HCT116 (cell line): ENCODE measurements around the gene PCBP3. TPM values are rescaled to one million over a fixed set of nuclear protein-coding genes. Genes with fewer than 3 reads are reported as not detected.

ENCODE experiments used
- ATAC-seq: fragments of 200-7000 bp; cut with Tn5 transposase; 2 replicates; pipeline ENCODE4 v1.9.1; 2020; ENCODE audit warnings: mild to moderate bottlenecking, moderate library complexity
- BruUV-seq: library from RNA; stranded (reverse); fragments of 400-500 nt; replicated peaks from 2 replicates; lab custom pipeline; 2021; lab: Mats Ljungman, UMichigan
- CTCF ChIA-PET: fragments of 300-600 bp; sonication (Branson Sonifier 250); formaldehyde crosslinking; loops from one replicate; lab custom pipeline; 2021; ENCODE audit warnings: antibody characterized with exemption; lab: Charles Lee
- POLR2A ChIA-PET: fragments of 300-600, 350-600 bp; sonication (Branson Sonifier 250); formaldehyde crosslinking; loops from one replicate; lab custom pipeline; 2021; ENCODE audit warnings: antibody characterized with exemption; lab: Charles Lee
- RAD21 ChIA-PET, 2 experiments: fragments of 300-600 bp; sonication (Branson Sonifier 250); formaldehyde crosslinking; loops; one replicate each; lab custom pipeline; 2023; ENCODE audit warnings: low total read pairs in 2 of 2; ENCODE audit not compliant: uncharacterized antibody in 2 of 2, unreplicated experiment in 2 of 2, low non-redundant PET in 1 of 2; lab: Charles Lee
- DNase-seq: peaks from one replicate; pipeline ENCODE4 v3.0.0-alpha.2; 2010; ENCODE audit warnings: low read depth, low spot score
- H2AFZ ChIP-seq: fragments of 200-600 bp; shearing (Covaris generic), sonication (generic); 2 replicates; pipeline ENCODE4 v1.6.1; 2017; ENCODE audit warnings: low read depth, mixed run types, mixed read lengths, antibody characterized with exemption, low read length; ENCODE audit not compliant: poor library complexity, severe bottlenecking
- H3K27ac ChIP-seq: 2 replicates; pipeline ENCODE4 v1.5.1; 2012; ENCODE audit warnings: low read depth, low read length
- H3K27me3 ChIP-seq: fragments of 200-600 bp; sonication (generic); 2 replicates; pipeline ENCODE4 v1.6.1; 2016; ENCODE audit warnings: mixed run types, low read length, mixed read lengths; ENCODE audit not compliant: insufficient read depth
- H3K36me3 ChIP-seq, 2 experiments: fragments of 200-500 bp in 1 of 2; fragments of 200-600 bp in 1 of 2; sonication (Bioruptor generic) in 1 of 2; sonication (generic) in 1 of 2; 2 replicates each; pipeline versions ENCODE4 v1.5.1 to v1.6.1; 2014 to 2016; ENCODE audit warnings: low read length in 2 of 2, inconsistent platforms in 1 of 2, mixed read lengths in 1 of 2, mixed run types in 1 of 2; ENCODE audit not compliant: insufficient read depth in 2 of 2, control insufficient read depth in 1 of 2
- H3K4me1 ChIP-seq, 2 experiments: fragments of 200-600 bp in 1 of 2; sonication (generic) in 1 of 2; 2 replicates each; pipeline versions ENCODE4 v1.5.1 to v1.6.1; 2012 to 2017; ENCODE audit warnings: low read length in 2 of 2, inconsistent platforms in 1 of 2, mild to moderate bottlenecking in 1 of 2, mixed read lengths in 1 of 2, mixed run types in 1 of 2, moderate library complexity in 1 of 2; ENCODE audit not compliant: insufficient read depth in 2 of 2, control insufficient read depth in 1 of 2
- H3K4me2 ChIP-seq: fragments of 200-600 bp; sonication (generic); 2 replicates; pipeline ENCODE4 v1.6.1; 2017; ENCODE audit warnings: mixed run types, low read length, mixed read lengths
- H3K4me3 ChIP-seq, 2 experiments: fragments of 200-600 bp in 1 of 2; sonication (generic) in 1 of 2; replicated peaks in 1 of 2; 2 replicates each; pipeline ENCODE4 v1.5.1; 2011 to 2016; ENCODE audit warnings: low read length in 2 of 2, control low read depth in 1 of 2, low read depth in 1 of 2, mild to moderate bottlenecking in 1 of 2, mixed read lengths in 1 of 2, mixed run types in 1 of 2
- H3K79me2 ChIP-seq: fragments of 200-600 bp; sonication (generic); 2 replicates; pipeline ENCODE4 v1.6.1; 2017; ENCODE audit warnings: mild to moderate bottlenecking, mixed run types, low read length, moderate library complexity, mixed read lengths; ENCODE audit not compliant: insufficient read depth
- H3K9ac ChIP-seq: fragments of 200-600 bp; sonication (generic); 2 replicates; pipeline ENCODE4 v1.6.1; 2016; ENCODE audit warnings: low read length, mixed read lengths
- H3K9me2 ChIP-seq: fragments of 200-600 bp; sonication (generic), shearing (Covaris generic); 2 replicates; pipeline ENCODE4 v1.6.1; 2017; ENCODE audit warnings: mixed run types, mild to moderate bottlenecking, moderate library complexity; ENCODE audit not compliant: insufficient read depth
- H3K9me3 ChIP-seq, 2 experiments: fragments of 200-500 bp in 1 of 2; fragments of 200-600 bp in 1 of 2; sonication (Bioruptor generic) in 1 of 2; sonication (generic) in 1 of 2; 2 replicates each; pipeline ENCODE4 v1.6.1; 2014 to 2017; ENCODE audit warnings: low read length in 2 of 2, mixed read lengths in 2 of 2, inconsistent platforms in 1 of 2, low read depth in 1 of 2, mild to moderate bottlenecking in 1 of 2, mixed run types in 1 of 2, moderate library complexity in 1 of 2; ENCODE audit not compliant: control insufficient read depth in 1 of 2, insufficient read depth in 1 of 2
- H4K20me1 ChIP-seq: fragments of 200-600 bp; sonication (generic), shearing (Covaris generic); 2 replicates; pipeline ENCODE4 v1.6.1; 2017; ENCODE audit warnings: mixed run types, mild to moderate bottlenecking, moderate library complexity; ENCODE audit not compliant: insufficient read depth
- CBX3 ChIP-seq: IDR thresholded peaks from 2 replicates; pipeline ENCODE4 v1.6.1; 2012; ENCODE audit warnings: low read depth
- CEBPB ChIP-seq: IDR thresholded peaks from 2 replicates; pipeline ENCODE4 v1.6.1; 2012; ENCODE audit warnings: low read depth
- ELF1 ChIP-seq: IDR thresholded peaks from 2 replicates; pipeline ENCODE4 v1.6.1; 2012; ENCODE audit warnings: low read depth, borderline replicate concordance
- EZH2 ChIP-seq: fragments of 200-600 bp; sonication (generic); IDR thresholded peaks from 2 replicates; pipeline ENCODE4 v1.6.1; 2017; ENCODE audit warnings: antibody characterized with exemption, mixed run types
- FOSL1 ChIP-seq: IDR thresholded peaks from 2 replicates; pipeline ENCODE4 v1.6.1; 2012; ENCODE audit warnings: low read depth
- POLR2AphosphoS5 ChIP-seq: IDR thresholded peaks from 2 replicates; pipeline ENCODE4 v1.6.1; 2011; ENCODE audit warnings: mild to moderate bottlenecking, low read depth, low read length, moderate library complexity
- SIN3A ChIP-seq: IDR thresholded peaks from 2 replicates; pipeline ENCODE4 v1.6.1; 2012; ENCODE audit warnings: low read depth
- SRF ChIP-seq: IDR thresholded peaks from 2 replicates; pipeline ENCODE4 v1.6.1; 2012; ENCODE audit warnings: low read depth
- TCF7L2 ChIP-seq: IDR thresholded peaks from 2 replicates; pipeline ENCODE4 v1.7.0; 2011; ENCODE audit warnings: borderline replicate concordance, inconsistent platforms; ENCODE audit not compliant: insufficient read depth, insufficient read length; ENCODE audit errors: extremely low read depth
- YY1 ChIP-seq: IDR thresholded peaks from 2 replicates; pipeline ENCODE4 v1.6.1; 2011; ENCODE audit warnings: low read length, low read depth, moderate library complexity, mild to moderate bottlenecking; ENCODE audit not compliant: insufficient replicate concordance; ENCODE audit errors: extremely low read depth
- ZFX ChIP-seq: fragments of 450-650 bp; IDR thresholded peaks from 2 replicates; pipeline ENCODE4 v1.6.1; 2017
- intact Hi-C: fragments of 100-400 bp; cut with micrococcal nuclease; formaldehyde crosslinking; loops from 2 replicates; pipeline ENCODE4 v1.10.0; 2022
- total RNA-seq: library from RNA; stranded (reverse); gene quantifications from one replicate; pipeline ENCODE4 v1.2.1, GENCODE V29; 2021; ENCODE audit not compliant: unreplicated experiment
- TF ChIP-seq, protein P1 (sequence below): IDR thresholded peaks from 2 replicates; pipeline ENCODE4 v1.6.1; 2012
- TF ChIP-seq, protein P2 (sequence below): IDR thresholded peaks from 2 replicates; pipeline ENCODE4 v1.6.1; 2012; ENCODE audit warnings: low read depth
- TF ChIP-seq, protein P3 (sequence below): IDR thresholded peaks from 2 replicates; pipeline ENCODE4 v1.6.1; 2012
- TF ChIP-seq, protein P4 (sequence below): IDR thresholded peaks from 2 replicates; pipeline ENCODE4 v1.6.1; 2011; ENCODE audit warnings: mild to moderate bottlenecking, low read length, moderate library complexity; ENCODE audit not compliant: insufficient replicate concordance; ENCODE audit errors: extremely low read depth
- TF ChIP-seq, protein P5 (sequence below), 3 experiments: fragments of 200-600 bp in 1 of 3; sonication (generic) in 1 of 3; IDR thresholded peaks in 2 of 3; conservative IDR thresholded peaks in 1 of 3; 2 replicates each; pipeline ENCODE4 v1.5.1; 2012 to 2017; ENCODE audit warnings: low read depth in 2 of 3, low read length in 2 of 3, antibody characterized with exemption in 1 of 3, borderline replicate concordance in 1 of 3, control low read depth in 1 of 3, mild to moderate bottlenecking in 1 of 3, mixed read lengths in 1 of 3, mixed run types in 1 of 3, moderate library complexity in 1 of 3; ENCODE audit not compliant: insufficient read depth in 1 of 3

Gene PCBP3
- total RNA-seq, 1 experiment from 2014 or later, result 3.1 TPM

DNA sequence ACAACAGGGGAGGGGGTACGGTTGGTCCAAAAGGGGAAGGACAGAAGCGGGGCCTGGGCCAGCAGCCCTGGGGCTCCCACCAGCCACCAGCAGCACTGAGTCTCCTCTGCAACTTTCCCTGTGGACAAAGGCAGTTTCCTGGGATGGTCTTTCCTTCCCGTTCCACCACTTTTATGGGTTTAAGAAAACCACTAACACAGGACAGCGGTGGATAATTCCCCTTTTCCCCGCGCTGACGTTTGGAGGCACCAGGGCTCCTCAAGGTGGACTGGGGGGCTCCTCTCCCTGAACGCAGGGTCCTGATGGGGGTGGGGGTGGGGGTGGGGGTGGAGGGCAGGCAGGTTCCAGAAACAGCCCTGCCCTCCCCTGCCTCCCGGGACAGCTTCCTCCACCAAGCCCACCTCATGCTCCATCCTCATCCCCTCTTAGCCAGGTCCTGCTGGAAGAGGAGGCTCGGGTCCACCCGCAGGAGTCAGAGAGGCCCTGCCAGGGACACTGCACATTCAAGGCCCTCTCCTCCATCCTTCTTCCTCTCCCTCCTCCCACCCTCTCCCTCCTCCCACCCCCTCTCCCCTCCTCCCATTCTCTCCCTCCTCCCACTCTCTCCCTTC, 333.3 kb downstream of the PCBP3 start (continued):
- TF ChIP-seq, protein P1, sequence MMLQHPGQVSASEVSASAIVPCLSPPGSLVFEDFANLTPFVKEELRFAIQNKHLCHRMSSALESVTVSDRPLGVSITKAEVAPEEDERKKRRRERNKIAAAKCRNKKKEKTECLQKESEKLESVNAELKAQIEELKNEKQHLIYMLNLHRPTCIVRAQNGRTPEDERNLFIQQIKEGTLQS, result no peak

DNA sequence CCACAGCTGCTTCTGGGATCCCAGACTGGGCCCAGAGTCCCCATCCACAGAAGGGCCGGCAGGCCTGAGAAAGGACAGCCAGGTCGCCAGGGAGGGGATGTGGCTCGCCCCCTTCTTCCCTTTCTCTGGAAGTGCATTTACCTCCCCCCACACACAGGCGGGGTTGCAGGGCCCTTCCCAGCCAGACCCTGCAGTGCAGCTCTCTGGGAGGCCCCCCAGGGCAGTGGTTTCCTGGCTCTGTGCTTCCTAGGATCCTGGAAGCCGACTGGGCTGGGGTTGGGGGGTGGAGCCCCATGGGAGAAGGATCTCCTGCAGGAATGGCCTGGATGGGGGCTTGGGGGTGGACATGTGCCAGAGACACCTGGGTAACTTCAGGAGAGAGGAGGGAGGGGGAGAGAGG, 333.9 kb downstream of the PCBP3 start:
- BruUV-seq, result no TSS peak
- peaks cover 27 to 54% of the 10 kb centered on the region in 2 experiments for H3K4me1 ChIP-seq
- H3K9me3 ChIP-seq, result no peaks in the 10 kb centered on the region
- H3K27me3 ChIP-seq, result no peaks in the 10 kb centered on the region
- DNase-seq, result no peak
- H3K36me3 ChIP-seq, result no peaks in the 10 kb centered on the region
- ATAC-seq, result no peak
- intact Hi-C loops, result loop anchor here (10.0 kb wide), 1 partner anchor 347 kb away; the partner anchor contains the start of genes C21orf58 and PCNT
- no peaks in the 10 kb centered on the region for H4K20me1 ChIP-seq
- ChIA-PET POLR2A (no interaction called here), CTCF (no interaction called here), RAD21 (no interaction called here)
- no peak overlapping the region for H3K9ac ChIP-seq
- no peak overlapping the region for H3K4me3 ChIP-seq
- H3K9me2 ChIP-seq, result no peaks in the 10 kb centered on the region
- no peak overlapping the region for H3K27ac ChIP-seq
- H3K4me2 ChIP-seq, result no peak overlapping the region
- no peak overlapping the region for H2AFZ ChIP-seq
- H3K79me2 ChIP-seq, result no peaks in the 10 kb centered on the region; the same call in 1 of the 2 replicates
- no peak for TF ChIP-seq SRF
- TF ChIP-seq FOSL1, result no peak
- no peak for TF ChIP-seq EZH2
- TF ChIP-seq, protein P2, sequence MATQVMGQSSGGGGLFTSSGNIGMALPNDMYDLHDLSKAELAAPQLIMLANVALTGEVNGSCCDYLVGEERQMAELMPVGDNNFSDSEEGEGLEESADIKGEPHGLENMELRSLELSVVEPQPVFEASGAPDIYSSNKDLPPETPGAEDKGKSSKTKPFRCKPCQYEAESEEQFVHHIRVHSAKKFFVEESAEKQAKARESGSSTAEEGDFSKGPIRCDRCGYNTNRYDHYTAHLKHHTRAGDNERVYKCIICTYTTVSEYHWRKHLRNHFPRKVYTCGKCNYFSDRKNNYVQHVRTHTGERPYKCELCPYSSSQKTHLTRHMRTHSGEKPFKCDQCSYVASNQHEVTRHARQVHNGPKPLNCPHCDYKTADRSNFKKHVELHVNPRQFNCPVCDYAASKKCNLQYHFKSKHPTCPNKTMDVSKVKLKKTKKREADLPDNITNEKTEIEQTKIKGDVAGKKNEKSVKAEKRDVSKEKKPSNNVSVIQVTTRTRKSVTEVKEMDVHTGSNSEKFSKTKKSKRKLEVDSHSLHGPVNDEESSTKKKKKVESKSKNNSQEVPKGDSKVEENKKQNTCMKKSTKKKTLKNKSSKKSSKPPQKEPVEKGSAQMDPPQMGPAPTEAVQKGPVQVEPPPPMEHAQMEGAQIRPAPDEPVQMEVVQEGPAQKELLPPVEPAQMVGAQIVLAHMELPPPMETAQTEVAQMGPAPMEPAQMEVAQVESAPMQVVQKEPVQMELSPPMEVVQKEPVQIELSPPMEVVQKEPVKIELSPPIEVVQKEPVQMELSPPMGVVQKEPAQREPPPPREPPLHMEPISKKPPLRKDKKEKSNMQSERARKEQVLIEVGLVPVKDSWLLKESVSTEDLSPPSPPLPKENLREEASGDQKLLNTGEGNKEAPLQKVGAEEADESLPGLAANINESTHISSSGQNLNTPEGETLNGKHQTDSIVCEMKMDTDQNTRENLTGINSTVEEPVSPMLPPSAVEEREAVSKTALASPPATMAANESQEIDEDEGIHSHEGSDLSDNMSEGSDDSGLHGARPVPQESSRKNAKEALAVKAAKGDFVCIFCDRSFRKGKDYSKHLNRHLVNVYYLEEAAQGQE, result no peak
- TF ChIP-seq SIN3A, result no peak
- no peak for TF ChIP-seq POLR2AphosphoS5
- TF ChIP-seq YY1, result no peak
- TF ChIP-seq ZFX, result no peak
- no peak for TF ChIP-seq ELF1
- no peak for TF ChIP-seq CEBPB
- no peak for TF ChIP-seq TCF7L2
- TF ChIP-seq, protein P3, sequence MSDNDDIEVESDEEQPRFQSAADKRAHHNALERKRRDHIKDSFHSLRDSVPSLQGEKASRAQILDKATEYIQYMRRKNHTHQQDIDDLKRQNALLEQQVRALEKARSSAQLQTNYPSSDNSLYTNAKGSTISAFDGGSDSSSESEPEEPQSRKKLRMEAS, result no peak
- TF ChIP-seq, protein P4, sequence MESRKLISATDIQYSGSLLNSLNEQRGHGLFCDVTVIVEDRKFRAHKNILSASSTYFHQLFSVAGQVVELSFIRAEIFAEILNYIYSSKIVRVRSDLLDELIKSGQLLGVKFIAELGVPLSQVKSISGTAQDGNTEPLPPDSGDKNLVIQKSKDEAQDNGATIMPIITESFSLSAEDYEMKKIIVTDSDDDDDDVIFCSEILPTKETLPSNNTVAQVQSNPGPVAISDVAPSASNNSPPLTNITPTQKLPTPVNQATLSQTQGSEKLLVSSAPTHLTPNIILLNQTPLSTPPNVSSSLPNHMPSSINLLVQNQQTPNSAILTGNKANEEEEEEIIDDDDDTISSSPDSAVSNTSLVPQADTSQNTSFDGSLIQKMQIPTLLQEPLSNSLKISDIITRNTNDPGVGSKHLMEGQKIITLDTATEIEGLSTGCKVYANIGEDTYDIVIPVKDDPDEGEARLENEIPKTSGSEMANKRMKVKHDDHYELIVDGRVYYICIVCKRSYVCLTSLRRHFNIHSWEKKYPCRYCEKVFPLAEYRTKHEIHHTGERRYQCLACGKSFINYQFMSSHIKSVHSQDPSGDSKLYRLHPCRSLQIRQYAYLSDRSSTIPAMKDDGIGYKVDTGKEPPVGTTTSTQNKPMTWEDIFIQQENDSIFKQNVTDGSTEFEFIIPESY, result no peak
- TF ChIP-seq, protein P5, sequence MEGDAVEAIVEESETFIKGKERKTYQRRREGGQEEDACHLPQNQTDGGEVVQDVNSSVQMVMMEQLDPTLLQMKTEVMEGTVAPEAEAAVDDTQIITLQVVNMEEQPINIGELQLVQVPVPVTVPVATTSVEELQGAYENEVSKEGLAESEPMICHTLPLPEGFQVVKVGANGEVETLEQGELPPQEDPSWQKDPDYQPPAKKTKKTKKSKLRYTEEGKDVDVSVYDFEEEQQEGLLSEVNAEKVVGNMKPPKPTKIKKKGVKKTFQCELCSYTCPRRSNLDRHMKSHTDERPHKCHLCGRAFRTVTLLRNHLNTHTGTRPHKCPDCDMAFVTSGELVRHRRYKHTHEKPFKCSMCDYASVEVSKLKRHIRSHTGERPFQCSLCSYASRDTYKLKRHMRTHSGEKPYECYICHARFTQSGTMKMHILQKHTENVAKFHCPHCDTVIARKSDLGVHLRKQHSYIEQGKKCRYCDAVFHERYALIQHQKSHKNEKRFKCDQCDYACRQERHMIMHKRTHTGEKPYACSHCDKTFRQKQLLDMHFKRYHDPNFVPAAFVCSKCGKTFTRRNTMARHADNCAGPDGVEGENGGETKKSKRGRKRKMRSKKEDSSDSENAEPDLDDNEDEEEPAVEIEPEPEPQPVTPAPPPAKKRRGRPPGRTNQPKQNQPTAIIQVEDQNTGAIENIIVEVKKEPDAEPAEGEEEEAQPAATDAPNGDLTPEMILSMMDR (IDR thresholded peaks at IDR 0.05 in 2 of 3, conservative IDR thresholded peaks at IDR 0.05 in 1 of 3; ENCODE audit: borderline replicate concordance in 1 of 3, insufficient read depth in 1 of 3, low read depth in 2 of 3, low read length in 2 of 3), result no peak
- no peak for TF ChIP-seq CBX3
- TF ChIP-seq, protein P1, result no peak
